K562 (cell line): ENCODE measurements around the gene CTDSP1. TPM values are rescaled to one million over a fixed set of nuclear protein-coding genes. Genes with fewer than 3 reads are reported as not detected.

ENCODE experiments used
- ATAC-seq: fragments of 200-7000 bp; cut with Tn5 transposase; 3 replicates; pipeline ENCODE4 v1.9.1; 2020; ENCODE audit warnings: moderate library complexity
- BruUV-seq: library from RNA; stranded (reverse); fragments of 400-500 nt; replicated peaks from 2 replicates; lab custom pipeline; 2021; lab: Mats Ljungman, UMichigan
- CTCF ChIA-PET: fragments of 300-600 bp; formaldehyde crosslinking; extraction: SDS; loops from one replicate; lab custom pipeline; 2021; ENCODE audit warnings: low intra/inter-chr PET ratio; lab: Yijun Ruan, JAX
- POLR2A ChIA-PET: fragments of 300-600, 350-650 bp; sonication (Branson Sonifier 250); formaldehyde crosslinking; extraction: SDS; loops from one replicate; lab custom pipeline; 2021; ENCODE audit warnings: antibody characterized with exemption, inconsistent platforms; lab: Yijun Ruan, JAX
- DNase-seq, 4 experiments: peaks; one replicate each; pipeline versions ENCODE4 v3.0.0 to v3.0.0-alpha.2; 2011 to 2018; ENCODE audit warnings: low spot score in 3 of 4, mixed read lengths in 3 of 4; ENCODE audit errors: extremely low read depth in 1 of 4
- FAIRE-seq: peaks from 2 replicates; lab custom pipeline; 2011; peaks lifted over from hg19 to GRCh38; lab: Jason Lieb, UNC
- H2AFZ ChIP-seq: 2 replicates; pipeline ENCODE4 v1.6.0; 2011; ENCODE audit warnings: low read depth, low read length, control low read depth, inconsistent platforms
- H3K27ac ChIP-seq: fragments of 200-600 bp; 3 replicates; pipeline ENCODE4 v1.8.0; 2011; ENCODE audit warnings: low read depth, mild to moderate bottlenecking, control low read depth, inconsistent platforms, low read length, moderate library complexity, mixed read lengths; ENCODE audit errors: extremely low read depth
- H3K27me3 ChIP-seq, 2 experiments: fragments of 300-600 bp in 1 of 2; 2 replicates in 1 of 2; 3 replicates in 1 of 2; pipeline versions ENCODE4 v1.6.0 to v1.8.0; 2011; ENCODE audit warnings: inconsistent platforms in 2 of 2, low read length in 2 of 2, mild to moderate bottlenecking in 1 of 2, mixed read lengths in 1 of 2, moderate library complexity in 1 of 2; ENCODE audit not compliant: control insufficient read depth in 2 of 2, insufficient read depth in 2 of 2
- H3K36me3 ChIP-seq: fragments of 300-600 bp; 3 replicates; pipeline ENCODE4 v1.8.0; 2011; ENCODE audit warnings: mild to moderate bottlenecking, low read length, inconsistent platforms; ENCODE audit not compliant: control insufficient read depth, insufficient read depth
- H3K4me1 ChIP-seq, 2 experiments: fragments of 200-600 bp in 1 of 2; replicated peaks in 1 of 2; 2 replicates in 1 of 2; 3 replicates in 1 of 2; pipeline versions ENCODE4 v1.5.1 to v1.8.0; 2011; ENCODE audit warnings: inconsistent platforms in 2 of 2, low read length in 2 of 2, mild to moderate bottlenecking in 1 of 2, mixed read lengths in 1 of 2, moderate library complexity in 1 of 2; ENCODE audit not compliant: control insufficient read depth in 2 of 2, insufficient read depth in 2 of 2
- H3K4me2 ChIP-seq: 2 replicates; pipeline ENCODE4 v1.6.1; 2011; ENCODE audit warnings: low read length, control low read depth, inconsistent platforms, mixed read lengths; ENCODE audit not compliant: insufficient read depth
- H3K4me3 ChIP-seq: fragments of 200-600 bp; sonication (generic), shearing (Covaris generic); 2 replicates; pipeline ENCODE4 v1.5.1; 2016; ENCODE audit warnings: control low read depth, inconsistent platforms
- H3K79me2 ChIP-seq: fragments of 200-600 bp; 3 replicates; pipeline ENCODE4 v1.8.0; 2011; ENCODE audit warnings: low read length, inconsistent platforms; ENCODE audit not compliant: control insufficient read depth, insufficient read depth
- H3K9ac ChIP-seq, 2 experiments: 2 replicates each; pipeline versions ENCODE4 v1.6.0 to v1.6.1; 2011; ENCODE audit warnings: low read depth in 2 of 2, low read length in 2 of 2, control low read depth in 1 of 2, inconsistent platforms in 1 of 2, mild to moderate bottlenecking in 1 of 2, mixed read lengths in 1 of 2; ENCODE audit not compliant: insufficient read depth in 1 of 2
- H3K9me1 ChIP-seq: one replicate; pipeline ENCODE4 v1.6.0; 2011; ENCODE audit warnings: inconsistent platforms, mild to moderate bottlenecking, low read length, moderate library complexity; ENCODE audit not compliant: control insufficient read depth, insufficient read depth
- H3K9me3 ChIP-seq: replicated peaks from 2 replicates; pipeline ENCODE4 v1.5.1; 2011; ENCODE audit warnings: low read depth, low read length, inconsistent platforms; ENCODE audit not compliant: control insufficient read depth, insufficient read depth
- H4K20me1 ChIP-seq: replicated peaks from 2 replicates; pipeline ENCODE4 v1.6.1; 2011; ENCODE audit warnings: low read length, inconsistent platforms, mixed read lengths; ENCODE audit not compliant: control insufficient read depth, insufficient read depth
- ATF7 ChIP-seq: fragments of 450-650 bp; IDR thresholded peaks from 2 replicates; pipeline ENCODE4 v1.7.1; 2014; ENCODE audit warnings: mild to moderate bottlenecking, moderate library complexity
- C11orf30 ChIP-seq: fragments of 450-650 bp; IDR thresholded peaks from 2 replicates; pipeline ENCODE4 v1.6.1; 2016; ENCODE audit warnings: low read depth, mild to moderate bottlenecking
- GATAD2A ChIP-seq: fragments of 450-650 bp; IDR thresholded peaks from 2 replicates; pipeline ENCODE4 v1.6.1; 2017
- LARP7 ChIP-seq: fragments of 450-650 bp; IDR thresholded peaks from 2 replicates; pipeline ENCODE4 v1.6.1; 2016
- MTA2 ChIP-seq: fragments of 450-650 bp; IDR thresholded peaks from 2 replicates; pipeline ENCODE4 v1.6.1; 2016; ENCODE audit warnings: low read depth
- MYNN ChIP-seq, 2 experiments: sonication (generic); formaldehyde crosslinking in 1 of 2; IDR thresholded peaks; 2 replicates each; pipeline versions ENCODE4 v1.5.0 to v1.6.1; 2016 to 2020; ENCODE audit warnings: antibody characterized with exemption in 1 of 2, missing genetic modification reagents in 1 of 2
- NR2F6 ChIP-seq: fragments of 450-650 bp; formaldehyde crosslinking; IDR thresholded peaks from 2 replicates; pipeline ENCODE4 v1.4.0; 2020; ENCODE audit warnings: mild to moderate bottlenecking
- PHF8 ChIP-seq: fragments of 200-600 bp; sonication (generic); IDR thresholded peaks from 2 replicates; pipeline ENCODE4 v1.6.1; 2012; ENCODE audit warnings: mixed run types, mild to moderate bottlenecking, inconsistent platforms, low read length, moderate library complexity, borderline replicate concordance
- PURB ChIP-seq: sonication (generic); formaldehyde crosslinking; IDR thresholded peaks from 2 replicates; pipeline ENCODE4 v1.9.0; 2021; ENCODE audit warnings: low read depth, mild to moderate bottlenecking, missing genetic modification reagents
- SMARCA4 ChIP-seq: fragments of 450-650 bp; IDR thresholded peaks from 2 replicates; pipeline ENCODE4 v1.6.1; 2016
- SMARCC2 ChIP-seq: fragments of 450-650 bp; IDR thresholded peaks from 2 replicates; pipeline ENCODE4 v1.6.1; 2017; ENCODE audit warnings: antibody characterized with exemption, moderate library complexity, mild to moderate bottlenecking, low read depth
- XRCC5 ChIP-seq: fragments of 200-400 bp; formaldehyde crosslinking; IDR thresholded peaks from 2 replicates; pipeline ENCODE4 v1.6.1; 2017; ENCODE audit warnings: low read depth, mild to moderate bottlenecking, low read length
- YBX1 ChIP-seq: fragments of 450-650 bp; IDR thresholded peaks from 2 replicates; pipeline ENCODE4 v1.7.1; 2016; ENCODE audit warnings: mild to moderate bottlenecking
- WGBS: fragments of 100-300 bp; shearing (Covaris generic); methylation state at CpG from one replicate; pipeline ENCODE4 v1.1.6; 2016; ENCODE audit warnings: low coverage, mixed read lengths; ENCODE audit not compliant: insufficient coverage; ENCODE audit errors: missing lambda C conversion rate; 5-methylcytosine and 5-hydroxymethylcytosine counted together
- in situ Hi-C: fragments of 300-500 bp; cut with MboI; formaldehyde crosslinking; loops from 4 replicates; pipeline ENCODE4 v1.15.0; 2018; ENCODE audit warnings: inconsistent platforms, mixed read lengths
- intact Hi-C: fragments of 100-400 bp; cut with micrococcal nuclease; formaldehyde crosslinking; loops from 2 replicates; pipeline ENCODE4 v1.14.2; 2022
- polyA plus RNA-seq, 8 experiments: library from polyadenylated mRNA; depleted of rRNA in 4 of 8; stranded (reverse) in 5 of 8; unstranded in 3 of 8; fragments of >200 nt; fragmentation: Nextera tagmentation in 2 of 8; fragmentation: Illumina TruSeq in 1 of 8; extraction: Ambion mirVana in 2 of 8; extraction: Trizol in 1 of 8; gene quantifications; 2 replicates each; pipeline versions ENCODE4 v1.2.1 to v1.2.3, GENCODE V29; 2011 to 2014; ENCODE audit warnings: inconsistent platforms in 1 of 8, missing spikeins in 1 of 8
- total RNA-seq, 7 experiments: library from RNA; depleted of rRNA in 6 of 7; stranded (reverse); fragments of >200 nt in 6 of 7; fragmentation: Illumina TruSeq in 2 of 7; extraction: Trizol in 2 of 7; gene quantifications; 2 replicates each; pipeline versions ENCODE4 v1.2.1 to v1.2.3, GENCODE V29; 2011 to 2021; ENCODE audit warnings: low replicate concordance in 1 of 7
- TF ChIP-seq, protein P1 (sequence below): fragments of 450-650 bp; IDR thresholded peaks from 2 replicates; pipeline ENCODE4 v1.6.1; 2016
- TF ChIP-seq, protein P2 (sequence below): sonication (generic); formaldehyde crosslinking; IDR thresholded peaks from 2 replicates; pipeline ENCODE4 v1.8.0; 2022; ENCODE audit warnings: mild to moderate bottlenecking, missing genetic modification reagents, borderline replicate concordance
- TF ChIP-seq, protein P3 (sequence below): fragments of 250-450 bp; sonication (Bioruptor Pico); IDR thresholded peaks from 2 replicates; pipeline ENCODE4 v1.5.0; 2022; ENCODE audit warnings: mild to moderate bottlenecking

The CTDSP1 gene
- total and polyA plus RNA-seq, 9 of the 15 experiments (the other 6 are each of a cell fraction or from before 2014, with no cell fraction given) = 2.4 to 74.8 (median 45.8) TPM

DNA sequence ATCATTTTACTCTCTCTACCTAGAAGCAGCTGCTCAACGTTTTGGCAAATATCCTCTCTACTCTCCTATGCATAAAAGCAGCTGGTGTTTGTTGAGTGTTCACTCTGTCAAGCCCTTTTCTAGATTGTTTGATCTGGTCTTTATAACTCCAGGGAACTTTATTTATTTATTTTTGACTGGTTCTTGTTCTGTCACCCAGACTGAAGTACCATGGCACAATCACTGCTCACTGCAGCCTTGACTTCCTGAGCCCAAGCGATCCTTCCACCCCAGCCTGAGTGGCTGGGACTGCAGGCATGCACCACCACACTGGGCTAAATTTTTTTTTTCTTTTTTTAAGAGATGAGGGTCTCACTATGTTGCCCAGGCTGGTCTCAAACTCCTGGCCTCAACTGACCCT is 30.3 kb upstream of the CTDSP1 start:
- ChIA-PET CTCF (no interaction called here), POLR2A (interaction anchor here (1.5 kb wide), 1 partner anchor 25 kb away, joined by 4 read pairs; no protein-coding TSS in a partner anchor)
- FAIRE-seq (no peak), DNase-seq (no peak), ATAC-seq (no peak)
- H2AFZ ChIP-seq = no peak overlapping the region
- no peak for TF ChIP-seq GATAD2A
- no peak for TF ChIP-seq NR2F6 (CRISPR knock-in tag)
- TF ChIP-seq, protein P1, sequence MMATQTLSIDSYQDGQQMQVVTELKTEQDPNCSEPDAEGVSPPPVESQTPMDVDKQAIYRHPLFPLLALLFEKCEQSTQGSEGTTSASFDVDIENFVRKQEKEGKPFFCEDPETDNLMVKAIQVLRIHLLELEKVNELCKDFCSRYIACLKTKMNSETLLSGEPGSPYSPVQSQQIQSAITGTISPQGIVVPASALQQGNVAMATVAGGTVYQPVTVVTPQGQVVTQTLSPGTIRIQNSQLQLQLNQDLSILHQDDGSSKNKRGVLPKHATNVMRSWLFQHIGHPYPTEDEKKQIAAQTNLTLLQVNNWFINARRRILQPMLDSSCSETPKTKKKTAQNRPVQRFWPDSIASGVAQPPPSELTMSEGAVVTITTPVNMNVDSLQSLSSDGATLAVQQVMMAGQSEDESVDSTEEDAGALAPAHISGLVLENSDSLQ = no peak
- no peak for TF ChIP-seq MTA2
- no peak for TF ChIP-seq C11orf30
- TF ChIP-seq YBX1 = no peak
- no peak for TF ChIP-seq PURB (CRISPR knock-in tag)
- TF ChIP-seq, protein P2, sequence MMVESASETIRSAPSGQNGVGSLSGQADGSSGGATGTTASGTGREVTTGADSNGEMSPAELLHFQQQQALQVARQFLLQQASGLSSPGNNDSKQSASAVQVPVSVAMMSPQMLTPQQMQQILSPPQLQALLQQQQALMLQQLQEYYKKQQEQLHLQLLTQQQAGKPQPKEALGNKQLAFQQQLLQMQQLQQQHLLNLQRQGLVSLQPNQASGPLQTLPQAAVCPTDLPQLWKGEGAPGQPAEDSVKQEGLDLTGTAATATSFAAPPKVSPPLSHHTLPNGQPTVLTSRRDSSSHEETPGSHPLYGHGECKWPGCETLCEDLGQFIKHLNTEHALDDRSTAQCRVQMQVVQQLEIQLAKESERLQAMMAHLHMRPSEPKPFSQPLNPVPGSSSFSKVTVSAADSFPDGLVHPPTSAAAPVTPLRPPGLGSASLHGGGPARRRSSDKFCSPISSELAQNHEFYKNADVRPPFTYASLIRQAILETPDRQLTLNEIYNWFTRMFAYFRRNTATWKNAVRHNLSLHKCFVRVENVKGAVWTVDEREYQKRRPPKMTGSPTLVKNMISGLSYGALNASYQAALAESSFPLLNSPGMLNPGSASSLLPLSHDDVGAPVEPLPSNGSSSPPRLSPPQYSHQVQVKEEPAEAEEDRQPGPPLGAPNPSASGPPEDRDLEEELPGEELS (CRISPR knock-in tag) = no peak
- no peak for TF ChIP-seq MYNN (IDR thresholded peaks at IDR 0.05)
- no peak for TF ChIP-seq MYNN (CRISPR knock-in tag; IDR thresholded peaks at IDR 0.05)
- no peak for TF ChIP-seq SMARCC2
- TF ChIP-seq PHF8 = no peak
- TF ChIP-seq XRCC5 = no peak
- TF ChIP-seq, protein P3, sequence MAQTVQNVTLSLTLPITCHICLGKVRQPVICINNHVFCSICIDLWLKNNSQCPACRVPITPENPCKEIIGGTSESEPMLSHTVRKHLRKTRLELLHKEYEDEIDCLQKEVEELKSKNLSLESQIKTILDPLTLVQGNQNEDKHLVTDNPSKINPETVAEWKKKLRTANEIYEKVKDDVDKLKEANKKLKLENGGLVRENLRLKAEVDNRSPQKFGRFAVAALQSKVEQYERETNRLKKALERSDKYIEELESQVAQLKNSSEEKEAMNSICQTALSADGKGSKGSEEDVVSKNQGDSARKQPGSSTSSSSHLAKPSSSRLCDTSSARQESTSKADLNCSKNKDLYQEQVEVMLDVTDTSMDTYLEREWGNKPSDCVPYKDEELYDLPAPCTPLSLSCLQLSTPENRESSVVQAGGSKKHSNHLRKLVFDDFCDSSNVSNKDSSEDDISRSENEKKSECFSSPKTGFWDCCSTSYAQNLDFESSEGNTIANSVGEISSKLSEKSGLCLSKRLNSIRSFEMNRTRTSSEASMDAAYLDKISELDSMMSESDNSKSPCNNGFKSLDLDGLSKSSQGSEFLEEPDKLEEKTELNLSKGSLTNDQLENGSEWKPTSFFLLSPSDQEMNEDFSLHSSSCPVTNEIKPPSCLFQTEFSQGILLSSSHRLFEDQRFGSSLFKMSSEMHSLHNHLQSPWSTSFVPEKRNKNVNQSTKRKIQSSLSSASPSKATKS (CRISPR knock-in tag) = no peak
- no peak for TF ChIP-seq ATF7
- no peak for TF ChIP-seq SMARCA4
- TF ChIP-seq LARP7 = no peak
- no peak overlapping the region for H3K4me3 ChIP-seq
- 37% methylated on average over 2 of the region's 2 CpGs for WGBS
- BruUV-seq = no TSS peak
- no peak overlapping the region for H3K4me2 ChIP-seq
- H3K9ac ChIP-seq = no peak overlapping the region
- H3K79me2 ChIP-seq = peaks cover 6% of the 10 kb centered on the region; the same call in 2 of the 3 replicates
- H3K4me1 ChIP-seq = peaks cover 6 to 22% of the 10 kb centered on the region in 2 experiments; a peak in 4 of 5 replicates
- no peaks in the 10 kb centered on the region for H3K9me1 ChIP-seq
- in situ Hi-C loops = no loop called here
- intact Hi-C loops = loop anchor here (2.0 kb wide), 1 partner anchor 27 kb away; no protein-coding TSS in a partner anchor
- no peaks in the 10 kb centered on the region for H4K20me1 ChIP-seq
- H3K27me3 ChIP-seq = no peaks in the 10 kb centered on the region
- H3K27ac ChIP-seq = no peak overlapping the region
- no peaks in the 10 kb centered on the region for H3K36me3 ChIP-seq
- H3K9me3 ChIP-seq = no peaks in the 10 kb centered on the region
